Measurements from ENCODE around the gene ZNF789. TPM values are rescaled to one million over a fixed set of nuclear protein-coding genes. Genes with fewer than 3 reads are reported as not detected.

Gene ZNF789
- total RNA-seq, 1 experiment from 2014 or later = 15.1 TPM

- Histone ChIP-seq H4K8ac (replicated peaks; ENCODE audit: insufficient read length, low read depth, low read length) (no peak overlapping the region), H3K4ac (ENCODE audit: low read depth, low read length) (no peak overlapping the region), H4K5ac (ENCODE audit: insufficient read length, low read depth, low read length) (no peak overlapping the region), H3K23ac (ENCODE audit: insufficient read length, low read depth, low read length) (no peak overlapping the region), H3K27me3 (ENCODE audit: insufficient read depth, low read length) (no peaks in the 10 kb centered on the region), H2BK5ac (ENCODE audit: insufficient read length, low read length) (no peak overlapping the region), H3K79me2 (ENCODE audit: insufficient read depth, low read length) (no peaks in the 10 kb centered on the region), H3K9me3 (ENCODE audit: control insufficient read depth, low read depth, low read length) (no peaks in the 10 kb centered on the region), H3K23me2 (ENCODE audit: insufficient read length, low read depth, low read length, poor library complexity, severe bottlenecking) (no peaks in the 10 kb centered on the region), H3K27ac (ENCODE audit: insufficient read length, low read depth, low read length) (no peak overlapping the region), H3K4me2 (ENCODE audit: insufficient read depth, insufficient read length, low read length) (no peak overlapping the region), H3K14ac (ENCODE audit: insufficient read depth, low read length) (no peak overlapping the region), H4K91ac (ENCODE audit: insufficient read length, low read depth, low read length) (no peak overlapping the region), H3K56ac (ENCODE audit: insufficient read length, low read depth, low read length) (no peak overlapping the region), H3T11ph (ENCODE audit: low read length) (no peak overlapping the region), H2BK120ac (ENCODE audit: low read depth, low read length, poor library complexity, severe bottlenecking) (no peak overlapping the region), H2BK15ac (ENCODE audit: low read depth, low read length) (no peak overlapping the region), H4K20me1 (ENCODE audit: control insufficient read depth, insufficient read depth, insufficient read length) (no peaks in the 10 kb centered on the region), H2AK5ac (ENCODE audit: insufficient read length, low read length) (no peak overlapping the region), H3K79me1 (ENCODE audit: insufficient read depth, low read depth, low read length, poor library complexity, severe bottlenecking) (no peaks in the 10 kb centered on the region), H2BK20ac (ENCODE audit: low read depth, low read length, poor library complexity, severe bottlenecking) (no peak overlapping the region), H2BK12ac (ENCODE audit: insufficient read length, low read depth, low read length) (no peak overlapping the region), H2AFZ (ENCODE audit: low read length) (no peak overlapping the region), H3K9ac (ENCODE audit: extremely low read depth, insufficient read length, low read length) (no peak overlapping the region), H3K18ac (ENCODE audit: insufficient read length, low read depth, low read length) (no peak overlapping the region), H3K4me1 (ENCODE audit: insufficient read depth, low read length) (no peaks in the 10 kb centered on the region)
- Mint-ChIP-seq H3K4me3 (no peak overlapping the region), H3K9me3 (no peaks in the 10 kb centered on the region), H3K4me1 (no peaks in the 10 kb centered on the region), H3K27ac (no peak overlapping the region; a peak in 1 of 7 replicates), H3K36me3 (ENCODE audit: insufficient read depth in 1 of 3, low read depth in 3 of 3) (peaks cover 58 to 76% (median 69%) of the 10 kb centered on the region in 3 experiments), H3K27me3 (ENCODE audit: low read depth) (no peaks in the 10 kb centered on the region)
- DNase-seq = no peak
- TF ChIP-seq CTCF (conservative IDR thresholded peaks at IDR 0.05) = no peak
- WGBS (ENCODE audit: extremely low coverage, insufficient read length, low lambda C conversion rate) = no CpG with 5 or more reads among the region's 10 CpGs
Measured at GRCh38 chr7:99428972-99429566, 43.6 kb upstream of the ZNF789 start.

Data from H9 (cell line).